Left ventricle myocardium inferior (tissue), 1 donor: ENCODE measurements around the gene PIWIL4. TPM values are rescaled to one million over a fixed set of nuclear protein-coding genes. Genes with fewer than 3 reads are reported as not detected.

ENCODE experiments used
- DNase-seq: peaks from one replicate; pipeline ENCODE4 v3.0.0-alpha.2; 2020
- H3K27ac ChIP-seq: fragments of 200-600 bp; replicated peaks from 2 replicates; pipeline ENCODE4 v1.8.0; 2021
- H3K27me3 ChIP-seq: fragments of 200-600 bp; 2 replicates; pipeline ENCODE4 v1.8.0; 2021; ENCODE audit warnings: low read depth
- H3K36me3 ChIP-seq: fragments of 200-600 bp; 2 replicates; pipeline ENCODE4 v1.8.0; 2021
- H3K4me1 ChIP-seq: fragments of 200-600 bp; 2 replicates; pipeline ENCODE4 v1.8.0; 2021
- H3K4me3 ChIP-seq: fragments of 200-600 bp; 2 replicates; pipeline ENCODE4 v1.8.0; 2021; ENCODE audit warnings: mild to moderate bottlenecking, moderate library complexity
- H3K9me3 ChIP-seq: fragments of 200-600 bp; replicated peaks from 2 replicates; pipeline ENCODE4 v1.8.0; 2021
- intact Hi-C: fragments of 100-400 bp; cut with micrococcal nuclease; formaldehyde crosslinking; loops from one replicate; pipeline ENCODE4 v1.11.0; 2022
- total RNA-seq: library from RNA; stranded (reverse); fragmentation: NEBNext Ultra II Directional; extraction: Animal tissue kit (Norgen Biotek cat#: 25700); gene quantifications from one replicate; pipeline ENCODE4 v1.2.1, GENCODE V29; 2021
- TF ChIP-seq, protein P1 (sequence below): fragments of 200-600 bp; IDR thresholded peaks from 2 replicates; pipeline ENCODE4 v1.8.0; 2021; ENCODE audit warnings: antibody characterized with exemption, mild to moderate bottlenecking, borderline replicate concordance
- donor health status: DM: no; HTN: yes; CAD: no; lungs with severe emphysema.

Gene PIWIL4
- total RNA-seq, 1 donor from 2014 or later = 0.66 TPM

DNA sequence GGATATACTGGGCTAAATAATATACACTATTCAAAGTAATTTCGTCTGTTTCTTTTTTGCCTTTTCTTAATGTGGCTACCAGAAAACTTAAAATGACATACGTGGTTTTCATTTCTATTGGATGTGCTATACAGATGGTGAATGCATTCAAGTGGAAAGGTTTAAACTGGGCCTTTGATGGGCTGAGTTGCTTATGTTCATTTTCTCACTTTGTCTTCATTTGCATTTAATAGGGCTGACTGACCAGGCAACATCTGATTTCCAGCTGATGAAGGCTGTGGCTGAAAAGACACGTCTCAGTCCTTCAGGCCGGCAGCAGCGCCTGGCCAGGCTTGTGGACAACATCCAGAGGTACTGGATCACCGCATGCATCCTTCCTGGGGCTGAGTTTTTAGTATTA, 27.9 kb downstream of the PIWIL4 start:
- TF ChIP-seq, protein P1, sequence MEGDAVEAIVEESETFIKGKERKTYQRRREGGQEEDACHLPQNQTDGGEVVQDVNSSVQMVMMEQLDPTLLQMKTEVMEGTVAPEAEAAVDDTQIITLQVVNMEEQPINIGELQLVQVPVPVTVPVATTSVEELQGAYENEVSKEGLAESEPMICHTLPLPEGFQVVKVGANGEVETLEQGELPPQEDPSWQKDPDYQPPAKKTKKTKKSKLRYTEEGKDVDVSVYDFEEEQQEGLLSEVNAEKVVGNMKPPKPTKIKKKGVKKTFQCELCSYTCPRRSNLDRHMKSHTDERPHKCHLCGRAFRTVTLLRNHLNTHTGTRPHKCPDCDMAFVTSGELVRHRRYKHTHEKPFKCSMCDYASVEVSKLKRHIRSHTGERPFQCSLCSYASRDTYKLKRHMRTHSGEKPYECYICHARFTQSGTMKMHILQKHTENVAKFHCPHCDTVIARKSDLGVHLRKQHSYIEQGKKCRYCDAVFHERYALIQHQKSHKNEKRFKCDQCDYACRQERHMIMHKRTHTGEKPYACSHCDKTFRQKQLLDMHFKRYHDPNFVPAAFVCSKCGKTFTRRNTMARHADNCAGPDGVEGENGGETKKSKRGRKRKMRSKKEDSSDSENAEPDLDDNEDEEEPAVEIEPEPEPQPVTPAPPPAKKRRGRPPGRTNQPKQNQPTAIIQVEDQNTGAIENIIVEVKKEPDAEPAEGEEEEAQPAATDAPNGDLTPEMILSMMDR = no peak
- Histone ChIP-seq H3K27me3 (no peaks in the 10 kb centered on the region), H3K4me3 (no peak overlapping the region), H3K27ac (no peak overlapping the region), H3K36me3 (peaks cover 3% of the 10 kb centered on the region), H3K4me1 (no peaks in the 10 kb centered on the region), H3K9me3 (no peaks in the 10 kb centered on the region)
- DNase-seq = no peak
- intact Hi-C loops = no loop called here

DNA sequence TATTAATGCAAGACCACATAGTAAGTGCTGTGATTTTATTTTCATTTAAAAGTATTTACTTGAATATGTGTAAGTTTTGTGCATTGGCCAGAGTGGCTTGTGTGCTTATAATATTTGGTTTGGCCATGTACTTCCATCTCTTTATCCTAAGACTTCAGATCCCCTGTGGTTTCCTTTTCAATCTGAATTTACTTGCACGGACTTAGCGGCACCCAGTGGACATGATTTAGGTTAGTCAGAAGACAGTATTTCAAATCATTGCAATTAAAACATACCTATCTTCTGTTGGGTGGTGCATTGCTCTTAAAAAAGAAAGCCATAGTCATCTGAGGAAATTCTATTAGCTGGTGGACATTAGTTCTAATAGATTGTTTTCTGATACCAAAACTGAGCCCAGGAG, 30.7 kb downstream of the PIWIL4 start:
- TF ChIP-seq, protein P1 = no peak
- Histone ChIP-seq H3K36me3 (peaks cover 3% of the 10 kb centered on the region), H3K27me3 (no peaks in the 10 kb centered on the region), H3K4me3 (no peak overlapping the region), H3K27ac (no peak overlapping the region), H3K9me3 (no peaks in the 10 kb centered on the region), H3K4me1 (peaks cover 5% of the 10 kb centered on the region)
- DNase-seq = no peak
- intact Hi-C loops = no loop called here

DNA sequence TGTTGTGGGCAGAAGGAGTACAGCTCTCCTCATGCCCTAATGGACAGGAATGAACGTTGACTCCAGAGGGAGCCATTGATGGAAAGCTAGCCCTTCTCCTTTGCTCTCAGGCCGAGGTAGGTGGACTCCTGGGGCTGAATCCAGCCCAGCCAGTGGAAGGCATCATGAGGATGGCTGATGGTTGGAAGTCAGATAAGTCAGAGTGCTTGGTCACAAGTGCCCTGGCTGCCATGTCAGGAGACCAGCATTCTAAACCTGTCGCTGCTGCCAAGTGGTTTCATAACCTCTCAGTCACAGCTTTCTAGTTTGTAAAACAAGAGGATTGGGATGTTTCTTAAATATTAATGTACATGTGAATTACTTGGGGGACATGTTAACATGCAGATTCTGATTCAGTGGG, 32.3 kb downstream of the PIWIL4 start:
- intact Hi-C loops = no loop called here
- TF ChIP-seq, protein P1 = no peak
- Histone ChIP-seq H3K9me3 (no peaks in the 10 kb centered on the region), H3K27me3 (no peaks in the 10 kb centered on the region), H3K4me1 (peaks cover 8% of the 10 kb centered on the region), H3K4me3 (no peak overlapping the region), H3K27ac (no peak overlapping the region), H3K36me3 (peaks cover 3% of the 10 kb centered on the region)
- DNase-seq = no peak

DNA sequence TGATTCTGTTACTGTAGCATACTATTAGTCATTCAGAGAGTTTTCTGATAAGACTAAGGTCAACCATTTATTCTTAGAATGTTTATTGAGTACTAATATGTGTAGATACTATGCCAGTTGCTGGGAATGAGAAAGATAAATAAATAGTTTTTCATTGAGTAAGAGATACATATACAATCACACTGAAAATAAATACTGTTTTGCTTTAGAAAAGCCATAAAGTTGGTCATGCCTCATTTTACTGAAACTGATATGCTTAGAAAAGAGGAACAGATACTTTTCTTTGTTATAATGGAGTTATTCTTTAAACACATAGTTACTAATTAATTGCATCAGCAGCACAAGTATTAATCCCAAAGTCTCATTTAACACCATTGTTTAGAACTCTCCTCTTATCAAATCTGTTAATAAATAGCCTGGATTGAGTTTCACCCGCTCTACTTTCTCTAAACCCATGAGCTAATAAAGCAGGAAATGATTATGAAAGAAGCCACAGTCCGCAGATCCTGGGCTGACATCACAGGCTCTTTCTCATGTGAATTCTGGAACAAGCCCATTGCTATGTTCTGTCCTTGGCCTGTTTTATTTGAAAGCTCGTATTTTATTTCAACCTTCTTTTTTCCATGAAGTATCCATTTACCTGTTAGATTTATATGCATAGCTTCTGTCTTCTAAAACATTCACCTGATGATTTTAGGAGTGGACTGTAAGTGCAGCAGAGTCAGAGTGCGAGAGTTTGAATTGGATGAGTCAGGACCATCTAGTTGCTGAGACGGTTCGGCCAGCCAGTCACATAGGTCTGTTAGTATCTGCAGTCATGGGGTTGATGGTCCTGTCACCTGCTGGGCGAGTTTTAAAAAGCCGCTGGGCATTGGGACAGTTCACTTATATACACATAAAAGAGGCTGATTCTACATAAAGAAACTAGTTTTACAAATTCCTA, 35.5 kb downstream of the PIWIL4 start:
- H3K36me3 ChIP-seq = no peaks in the 10 kb centered on the region
- intact Hi-C loops = loop anchor here (5.0 kb wide), 1 partner anchor 80 kb away; no protein-coding TSS in a partner anchor
- H3K4me3 ChIP-seq = no peak overlapping the region
- no peaks in the 10 kb centered on the region for H3K27me3 ChIP-seq
- peak; percentile 40 for DNase-seq
- no peak overlapping the region for H3K27ac ChIP-seq
- no peaks in the 10 kb centered on the region for H3K9me3 ChIP-seq
- TF ChIP-seq, protein P1 = peak; percentile 57
- H3K4me1 ChIP-seq = peaks cover 8% of the 10 kb centered on the region

DNA sequence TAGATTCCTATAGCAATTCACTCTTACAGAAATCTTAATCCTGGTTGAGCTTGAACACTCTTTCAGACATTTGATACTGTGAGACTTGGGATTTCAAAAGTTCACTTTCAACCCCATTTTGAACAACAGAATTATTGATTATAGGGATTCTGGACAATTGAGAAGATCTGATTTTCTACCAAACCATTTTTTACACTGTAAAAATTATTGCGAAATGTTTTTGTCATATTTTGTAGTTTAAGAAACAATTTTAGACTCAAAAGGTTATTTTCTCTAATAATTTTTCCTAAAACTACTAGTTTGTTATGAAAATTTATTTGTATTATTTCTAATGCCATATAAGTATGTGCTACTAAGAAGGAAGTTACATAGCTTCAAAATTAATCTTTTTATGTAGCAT, 36.4 kb downstream of the PIWIL4 start:
- TF ChIP-seq, protein P1 = no peak
- no peak for DNase-seq
- no peaks in the 10 kb centered on the region for H3K36me3 ChIP-seq
- H3K4me3 ChIP-seq = no peak overlapping the region
- peaks cover 8% of the 10 kb centered on the region for H3K4me1 ChIP-seq
- intact Hi-C loops = loop anchor here (5.0 kb wide), 1 partner anchor 81 kb away; no protein-coding TSS in a partner anchor
- H3K27me3 ChIP-seq = no peaks in the 10 kb centered on the region
- H3K9me3 ChIP-seq = no peaks in the 10 kb centered on the region
- H3K27ac ChIP-seq = no peak overlapping the region
